GM19240 (cell line): ENCODE results near the gene GOLGA8G.
"Not testable (repeated sequence)": the region's sequence is repeated elsewhere in the genome, so short reads cannot be mapped to it uniquely, and the experiment has no call there.

Source experiments
- DNase-seq: peaks from one replicate; pipeline ENCODE4 v3.0.0; 2011; ENCODE audit warnings: low spot score; ENCODE audit not compliant: insufficient read length

The GOLGA8G gene

GRCh38 chr15:28532954-28533353, at the start of gene GOLGA8G:
GOLGA8G (minus strand) TSS chr15:28532971; CDS start chr15:28532909, 62 bp downstream.
- not testable (repeated sequence) for DNase-seq

GRCh38 chr15:28573351-28573750, 40.6 kb upstream of the GOLGA8G start:
- DNase-seq: not testable (repeated sequence)

GRCh38 chr15:28553268-28553667, 20.5 kb upstream of the GOLGA8G start, which contains the start of gene GOLGA6L25:
GOLGA6L25 (plus strand) TSS chr15:28553568; CDS start chr15:28553629, 61 bp downstream.
- not testable (repeated sequence) for DNase-seq

- DNase-seq: not testable (repeated sequence)
Observed at GRCh38 chr15:28515208-28515607, 17.6 kb downstream of the GOLGA8G start.

GRCh38 chr15:28514128-28514527, 18.6 kb downstream of the GOLGA8G start:
- not testable (repeated sequence) for DNase-seq

- not testable (repeated sequence) for DNase-seq
Observed at GRCh38 chr15:28508217-28508889, 24.4 kb downstream of the GOLGA8G start.

GRCh38 chr15:28481340-28481739, 51.4 kb downstream of the GOLGA8G start:
- not testable (repeated sequence) for DNase-seq
